ENCODE data around the gene CNTNAP2. TPM values are rescaled to one million over a fixed set of nuclear protein-coding genes. Genes with fewer than 3 reads are reported as not detected.
A peak's percentile ranks its signal among the peaks of the same experiment; 100 is the strongest.

CNTNAP2 gene
- total RNA-seq, 2 donors from 2014 or later = 3.5 to 4.0 TPM

- intact Hi-C loops (cut with DNase I, micrococcal nuclease) = no loop called here
- no peak for DNase-seq
- no peak for ATAC-seq
Observed at GRCh38 chr7:147904219-147904576, 1787.6 kb downstream of the CNTNAP2 start.

- ATAC-seq (no peak), DNase-seq (no peak)
- intact Hi-C loops (cut with DNase I, micrococcal nuclease) = no loop called here
Observed at GRCh38 chr7:147909431-147910148, 1793.0 kb downstream of the CNTNAP2 start.

- intact Hi-C loops (cut with DNase I, micrococcal nuclease) = no loop called here
- no peak for ATAC-seq
- DNase-seq = no peak
Observed at GRCh38 chr7:147911201-147911601, 1794.6 kb downstream of the CNTNAP2 start.

- ATAC-seq (peak; percentile 4), DNase-seq (no peak)
- intact Hi-C loops (cut with DNase I, micrococcal nuclease) = no loop called here
Observed at GRCh38 chr7:147912291-147912690, 1795.7 kb downstream of the CNTNAP2 start.

- DNase-seq (no peak), ATAC-seq (peak; percentile 95)
- intact Hi-C loops (cut with DNase I, micrococcal nuclease) = no loop called here
Observed at GRCh38 chr7:147912946-147913638, 1796.5 kb downstream of the CNTNAP2 start.

- ATAC-seq = no peak
- DNase-seq = no peak
- intact Hi-C loops (cut with DNase I, micrococcal nuclease) = no loop called here
Observed at GRCh38 chr7:147915781-147916180, 1799.2 kb downstream of the CNTNAP2 start.

DNA sequence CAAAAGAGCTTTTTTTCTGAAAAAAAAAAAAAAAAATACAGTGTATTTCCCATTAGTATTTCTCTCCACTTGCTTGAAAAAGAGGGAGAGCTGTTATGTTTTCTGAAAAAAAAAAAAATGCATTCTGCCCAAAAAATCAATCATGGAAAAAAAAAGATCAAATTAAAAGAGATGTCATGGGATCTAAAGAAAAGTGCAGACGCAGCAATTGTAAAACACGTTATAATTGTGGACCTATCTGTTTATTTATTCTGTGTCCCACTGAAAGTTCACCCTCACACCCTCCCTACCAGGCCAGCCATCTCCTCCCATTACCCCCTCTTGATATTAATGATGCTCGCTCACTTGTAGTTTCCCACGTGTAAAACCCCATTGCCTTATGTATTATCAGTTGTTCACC, 1800.0 kb downstream of the CNTNAP2 start:
- intact Hi-C loops (cut with DNase I, micrococcal nuclease) = no loop called here
- ATAC-seq (no peak), DNase-seq (no peak)

- ATAC-seq = no peak
- intact Hi-C loops (cut with DNase I, micrococcal nuclease) = no loop called here
- DNase-seq = no peak
Observed at GRCh38 chr7:147923841-147924240, 1807.2 kb downstream of the CNTNAP2 start.

- no peak for DNase-seq
- intact Hi-C loops (cut with DNase I, micrococcal nuclease) = no loop called here
- ATAC-seq = no peak
Observed at GRCh38 chr7:147937428-147937827, 1820.8 kb downstream of the CNTNAP2 start.

DNA sequence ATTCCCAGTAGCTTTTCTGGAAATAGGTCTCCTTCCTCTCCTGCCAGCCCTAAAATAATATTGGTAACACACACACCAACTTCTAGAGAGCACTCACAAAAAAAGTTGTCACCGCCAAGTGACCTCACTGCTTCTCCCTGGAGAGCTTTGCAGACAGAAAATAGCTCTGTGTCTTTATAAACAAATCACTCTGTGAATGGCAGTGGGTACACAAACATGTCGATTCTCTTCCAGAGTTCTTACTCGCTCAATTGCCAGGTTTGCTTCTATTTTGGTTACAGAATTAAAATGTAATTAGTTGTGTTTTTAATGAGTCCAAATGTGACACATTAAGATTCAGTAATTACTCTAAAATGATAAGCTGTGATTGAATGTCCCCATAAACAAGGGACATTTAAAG, 1824.8 kb downstream of the CNTNAP2 start:
- intact Hi-C loops (cut with DNase I, micrococcal nuclease) = no loop called here
- no peak for DNase-seq
- no peak for ATAC-seq

DNA sequence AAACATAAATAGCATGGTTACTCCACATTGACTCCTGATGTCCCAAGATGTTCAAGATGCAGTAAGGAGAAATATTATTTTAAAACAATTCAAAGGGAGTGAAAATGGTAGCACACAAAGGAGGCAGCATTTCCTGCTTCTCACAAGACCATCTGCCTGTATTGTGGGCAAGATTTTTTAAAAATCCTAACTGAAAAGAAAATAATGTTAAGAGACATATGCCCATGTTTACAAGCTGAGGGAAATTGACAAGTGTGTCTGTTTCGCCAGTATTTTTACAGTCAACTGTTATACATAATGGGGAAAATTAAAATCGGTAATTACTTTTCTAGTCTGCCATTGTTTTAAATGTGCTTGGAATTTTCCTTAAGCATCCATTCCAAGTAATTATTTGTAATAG, 1827.7 kb downstream of the CNTNAP2 start:
- no peak for DNase-seq
- intact Hi-C loops (cut with DNase I, micrococcal nuclease) = no loop called here
- no peak for ATAC-seq

DNA sequence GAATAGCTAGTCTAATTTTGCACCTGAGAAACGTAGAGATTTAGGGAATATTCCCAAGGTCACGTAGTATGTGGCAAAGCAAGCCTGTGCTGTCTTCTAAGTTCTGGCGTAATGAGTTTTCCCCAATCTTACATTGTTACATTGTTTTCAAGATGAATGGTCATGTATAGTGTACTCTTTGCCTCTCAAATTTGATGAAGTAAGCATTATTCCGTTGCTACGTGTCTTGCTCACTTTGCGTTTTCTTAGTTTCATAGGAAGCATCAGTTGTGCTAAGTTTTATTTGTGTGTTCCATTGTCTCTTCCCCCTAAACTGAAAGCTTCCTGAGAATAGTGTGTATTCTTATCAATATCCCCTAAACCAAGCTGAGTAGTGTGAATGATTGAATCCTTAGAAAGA, 1836.3 kb downstream of the CNTNAP2 start:
- intact Hi-C loops (cut with DNase I, micrococcal nuclease) = no loop called here
- DNase-seq (no peak), ATAC-seq (no peak)

DNA sequence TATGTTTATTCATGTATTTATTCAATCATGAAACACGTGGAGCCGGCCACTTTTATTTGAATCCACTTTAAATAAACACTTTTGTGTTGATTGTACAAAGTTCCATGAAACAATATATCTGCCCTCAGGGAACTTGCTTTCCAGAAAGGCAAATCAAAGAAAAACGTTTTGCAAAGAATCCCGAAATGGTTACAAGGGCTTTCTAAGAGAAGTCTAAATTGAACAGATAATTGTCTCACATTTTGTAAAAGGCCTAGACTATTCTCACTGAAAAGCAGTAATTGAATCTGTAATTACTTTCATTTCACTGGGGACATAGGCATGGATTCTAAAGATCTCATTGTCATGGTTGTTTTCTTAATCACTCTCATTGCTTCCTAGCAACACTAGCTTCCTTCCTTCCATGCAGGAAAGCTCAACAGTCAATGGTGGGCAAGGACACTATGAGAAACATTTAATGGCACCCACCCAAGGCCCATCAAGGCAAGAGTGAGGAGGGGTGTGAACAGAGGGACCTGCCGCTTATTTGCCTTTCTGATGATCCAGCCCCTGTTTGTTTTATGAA, 1851.5 kb downstream of the CNTNAP2 start:
- DNase-seq = no peak

GRCh38 chr7:147971606-147972110, 1855.1 kb downstream of the CNTNAP2 start:
- intact Hi-C loops (cut with DNase I, micrococcal nuclease) = no loop called here
- no peak for DNase-seq
- no peak for ATAC-seq

More for the DNA sequence above, 1851.5 kb downstream of the CNTNAP2 start:
- intact Hi-C loops (cut with DNase I, micrococcal nuclease) = no loop called here
- no peak for ATAC-seq

GRCh38 chr7:147978201-147978600, 1861.6 kb downstream of the CNTNAP2 start:
- intact Hi-C loops (cut with DNase I, micrococcal nuclease) = no loop called here
- DNase-seq (no peak), ATAC-seq (no peak)

GRCh38 chr7:147978651-147979050, 1862.0 kb downstream of the CNTNAP2 start:
- no peak for ATAC-seq
- intact Hi-C loops (cut with DNase I, micrococcal nuclease) = no loop called here
- no peak for DNase-seq

DNA sequence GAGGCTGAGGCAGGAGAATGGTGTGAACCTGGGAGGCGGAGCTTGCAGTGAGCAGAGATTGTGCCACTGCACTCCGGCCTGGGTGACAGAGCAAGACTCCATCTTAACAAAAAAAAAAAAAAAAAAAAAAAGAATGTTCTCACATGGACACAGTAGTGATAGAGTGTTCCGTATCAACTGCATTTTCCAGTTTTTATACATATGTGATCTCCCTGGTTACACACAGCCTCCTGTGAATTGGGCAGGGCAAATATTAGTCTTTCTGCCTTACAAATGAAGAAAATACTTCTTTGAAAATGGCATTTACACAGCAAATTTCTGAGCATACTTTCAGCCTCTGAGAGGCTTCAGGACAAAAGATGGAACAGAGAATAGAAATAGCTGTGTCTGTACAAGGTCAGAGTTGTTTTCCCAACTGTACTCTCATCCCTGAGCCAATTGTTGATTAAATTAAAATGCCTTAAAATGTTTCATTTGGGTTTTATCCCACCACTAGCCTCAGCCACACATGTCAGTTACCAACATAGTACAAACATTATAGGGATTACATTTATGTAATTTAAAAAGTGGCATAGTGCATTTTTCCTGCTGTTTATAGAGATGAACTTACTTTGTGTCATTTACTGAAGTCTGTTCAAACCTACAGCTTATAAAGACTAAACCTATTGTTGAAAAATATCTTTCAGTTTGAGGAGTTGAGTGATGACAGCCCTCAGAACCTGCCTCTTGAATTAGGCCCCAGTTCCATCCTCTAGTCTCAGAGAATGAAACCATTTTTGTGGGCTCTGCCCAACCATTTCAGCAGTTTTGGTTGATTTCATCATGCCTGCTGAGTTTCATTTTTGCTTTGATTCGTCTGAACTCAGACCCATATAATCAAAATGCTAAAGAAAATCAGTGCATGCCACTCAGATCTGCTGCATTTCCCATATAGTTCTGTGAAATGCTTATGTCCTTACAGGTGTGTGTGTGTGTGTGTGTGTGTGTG, 1864.5 kb downstream of the CNTNAP2 start:
- ATAC-seq = no peak
- intact Hi-C loops (cut with DNase I, micrococcal nuclease) = no loop called here
- no peak for DNase-seq

GRCh38 chr7:147982307-147982706, 1865.7 kb downstream of the CNTNAP2 start:
- no peak for DNase-seq
- intact Hi-C loops (cut with DNase I, micrococcal nuclease) = no loop called here
- no peak for ATAC-seq

- intact Hi-C loops (cut with DNase I, micrococcal nuclease) = no loop called here
- ATAC-seq (peak; percentile 94), DNase-seq (no peak)
Observed at GRCh38 chr7:147984265-147984664, 1867.7 kb downstream of the CNTNAP2 start.

Measured in left colon (tissue), 2 donors.